GM19372 (cell line): ENCODE measurements around the gene TMEM213.
A peak's percentile ranks its signal among the peaks of the same experiment; 100 is the strongest.

ENCODE experiments used
- ATAC-seq: cut with Tn5 transposase; IDR thresholded peaks from one replicate; pipeline ENCODE4 v1.9.1; 2021; ENCODE audit warnings: mild to moderate bottlenecking, low read depth, moderate library complexity; ENCODE audit not compliant: unreplicated experiment

Gene TMEM213

GRCh38 chr7:138871814-138872090 is 74.0 kb downstream of the TMEM213 start:
- no peak for ATAC-seq

GRCh38 chr7:138872576-138872975 is 74.8 kb downstream of the TMEM213 start:
- ATAC-seq = no peak

- ATAC-seq = no peak
Observed at GRCh38 chr7:138873220-138873892, 75.6 kb downstream of the TMEM213 start.

GRCh38 chr7:138875794-138876193 is 78.0 kb downstream of the TMEM213 start:
- ATAC-seq = no peak

- no peak for ATAC-seq
Observed at GRCh38 chr7:138876326-138876725, 78.5 kb downstream of the TMEM213 start.

- no peak for ATAC-seq
Observed at GRCh38 chr7:138878051-138878450, 80.3 kb downstream of the TMEM213 start.

- no peak for ATAC-seq
Observed at GRCh38 chr7:138878856-138879255, 81.1 kb downstream of the TMEM213 start.

GRCh38 chr7:138879356-138879755 is 81.6 kb downstream of the TMEM213 start:
- no peak for ATAC-seq

GRCh38 chr7:138880881-138881578 is 83.2 kb downstream of the TMEM213 start:
- ATAC-seq = no peak

- ATAC-seq = no peak
Observed at GRCh38 chr7:138881579-138882188, 83.9 kb downstream of the TMEM213 start.

- no peak for ATAC-seq
Observed at GRCh38 chr7:138882249-138882648, 84.5 kb downstream of the TMEM213 start.

GRCh38 chr7:138885383-138886147 is 87.8 kb downstream of the TMEM213 start:
- no peak for ATAC-seq

GRCh38 chr7:138886501-138886917 is 88.7 kb downstream of the TMEM213 start:
- peak; percentile 82 for ATAC-seq

- ATAC-seq = no peak
Observed at GRCh38 chr7:138887085-138887710, 89.4 kb downstream of the TMEM213 start.
